Memory B cell (primary cell): ENCODE data around the gene PDP2.
"Not testable (repeated sequence)": the region's sequence is repeated elsewhere in the genome, so short reads cannot be mapped to it uniquely, and the experiment has no call there.

Experiments
- ATAC-seq: fragments of 150-1000 bp; cut with Tn5 transposase; 2 replicates; pipeline ENCODE4 v1.10.0; 2021; ENCODE audit warnings: low read depth, mild to moderate bottlenecking, moderate library complexity
- DNase-seq, 2 donors: peaks; one replicate each; pipeline ENCODE4 v3.0.0; 2022; ENCODE audit warnings: low spot score in 2 of 2
- H3K27ac Mint-ChIP-seq: one replicate; pipeline ENCODE4 v1.8.0; 2022; ENCODE audit warnings: mild to moderate bottlenecking, moderate library complexity, mixed read lengths
- H3K27me3 Mint-ChIP-seq: one replicate; pipeline ENCODE4 v1.8.0; 2022; ENCODE audit warnings: mixed read lengths
- H3K36me3 Mint-ChIP-seq: one replicate; pipeline ENCODE4 v1.8.0; 2022; ENCODE audit warnings: mild to moderate bottlenecking, mixed read lengths
- H3K4me1 Mint-ChIP-seq: one replicate; pipeline ENCODE4 v1.8.0; 2022; ENCODE audit warnings: mixed read lengths
- H3K4me3 Mint-ChIP-seq: one replicate; pipeline ENCODE4 v1.8.0; 2022; ENCODE audit warnings: mild to moderate bottlenecking, moderate library complexity, mixed read lengths
- H3K9me3 Mint-ChIP-seq: one replicate; pipeline ENCODE4 v1.8.0; 2022; ENCODE audit warnings: mixed read lengths

Gene PDP2

GRCh38 chr16:66862023-66862520, 18.2 kb upstream of the PDP2 start:
- ATAC-seq, result no peak
- peaks cover 2% of the 10 kb centered on the region for H3K4me1 Mint-ChIP-seq
- H3K27ac Mint-ChIP-seq, result no peak overlapping the region
- H3K36me3 Mint-ChIP-seq, result no peaks in the 10 kb centered on the region
- H3K9me3 Mint-ChIP-seq, result no peaks in the 10 kb centered on the region
- H3K27me3 Mint-ChIP-seq, result peaks cover 3% of the 10 kb centered on the region
- no peak overlapping the region for H3K4me3 Mint-ChIP-seq
- DNase-seq, result no peak

- H3K4me3 Mint-ChIP-seq, result no peak overlapping the region
- H3K27ac Mint-ChIP-seq, result no peak overlapping the region
- no peaks in the 10 kb centered on the region for H3K9me3 Mint-ChIP-seq
- no peak for ATAC-seq
- H3K27me3 Mint-ChIP-seq, result peaks cover 5% of the 10 kb centered on the region
- H3K36me3 Mint-ChIP-seq, result no peaks in the 10 kb centered on the region
- H3K4me1 Mint-ChIP-seq, result peaks cover 2% of the 10 kb centered on the region
- no peak for DNase-seq
These were observed 16.6 kb upstream of the PDP2 start for GRCh38 chr16:66863707-66864106.

GRCh38 chr16:66869424-66869823, 10.9 kb upstream of the PDP2 start:
- Mint-ChIP-seq H3K36me3 (no peaks in the 10 kb centered on the region), H3K27ac (no peak overlapping the region), H3K4me3 (no peak overlapping the region), H3K9me3 (no peaks in the 10 kb centered on the region), H3K4me1 (peaks cover 13% of the 10 kb centered on the region), H3K27me3 (peaks cover 4% of the 10 kb centered on the region)
- no peak for ATAC-seq
- DNase-seq, result no peak

GRCh38 chr16:66871363-66871762, 9.0 kb upstream of the PDP2 start:
- H3K4me3 Mint-ChIP-seq, H3K9me3 Mint-ChIP-seq, H3K27ac Mint-ChIP-seq, H3K36me3 Mint-ChIP-seq, H3K27me3 Mint-ChIP-seq, DNase-seq, ATAC-seq: not testable (repeated sequence)
- H3K4me1 Mint-ChIP-seq, result peaks cover 13% of the 10 kb centered on the region

- DNase-seq (no peak), ATAC-seq (no peak)
- H3K4me3 Mint-ChIP-seq, result no peak overlapping the region
- H3K4me1 Mint-ChIP-seq, result peaks cover 13% of the 10 kb centered on the region
- peaks cover 2% of the 10 kb centered on the region for H3K9me3 Mint-ChIP-seq
- H3K36me3 Mint-ChIP-seq, result no peaks in the 10 kb centered on the region
- peaks cover 3% of the 10 kb centered on the region for H3K27me3 Mint-ChIP-seq
- no peak overlapping the region for H3K27ac Mint-ChIP-seq
These were observed 8.5 kb upstream of the PDP2 start for GRCh38 chr16:66871840-66872239.

GRCh38 chr16:66872559-66872942, 7.8 kb upstream of the PDP2 start:
- H3K27me3 Mint-ChIP-seq, result peaks cover 3% of the 10 kb centered on the region
- peak overlapping the region; percentile 83 for H3K4me3 Mint-ChIP-seq
- peaks cover 13% of the 10 kb centered on the region for H3K4me1 Mint-ChIP-seq
- H3K36me3 Mint-ChIP-seq, result no peaks in the 10 kb centered on the region
- peaks cover 2% of the 10 kb centered on the region for H3K9me3 Mint-ChIP-seq
- ATAC-seq, result no peak
- no peak for DNase-seq
- no peak overlapping the region for H3K27ac Mint-ChIP-seq

GRCh38 chr16:66872943-66873684, 7.2 kb upstream of the PDP2 start:
- H3K27ac Mint-ChIP-seq, result peak overlapping the region; percentile 49
- peak; percentile 95 for ATAC-seq
- DNase-seq, result peak; percentile 84 to 87
- H3K9me3 Mint-ChIP-seq, result peaks cover 2% of the 10 kb centered on the region
- no peaks in the 10 kb centered on the region for H3K36me3 Mint-ChIP-seq
- peaks cover 1% of the 10 kb centered on the region for H3K27me3 Mint-ChIP-seq
- peak overlapping the region; percentile 83 for H3K4me3 Mint-ChIP-seq
- peaks cover 11% of the 10 kb centered on the region for H3K4me1 Mint-ChIP-seq

- H3K9me3 Mint-ChIP-seq, result peaks cover 2% of the 10 kb centered on the region
- no peaks in the 10 kb centered on the region for H3K36me3 Mint-ChIP-seq
- ATAC-seq, result no peak
- DNase-seq, result no peak
- peak overlapping the region; percentile 49 for H3K27ac Mint-ChIP-seq
- no peak overlapping the region for H3K4me3 Mint-ChIP-seq
- H3K4me1 Mint-ChIP-seq, result peaks cover 11% of the 10 kb centered on the region
- peaks cover 1% of the 10 kb centered on the region for H3K27me3 Mint-ChIP-seq
These were observed 6.6 kb upstream of the PDP2 start for GRCh38 chr16:66873685-66874055.

- ATAC-seq, result no peak
- peak overlapping the region; percentile 46 for H3K4me3 Mint-ChIP-seq
- no peak for DNase-seq
- no peak overlapping the region for H3K27ac Mint-ChIP-seq
- peaks cover 1% of the 10 kb centered on the region for H3K27me3 Mint-ChIP-seq
- peaks cover 11% of the 10 kb centered on the region for H3K4me1 Mint-ChIP-seq
- peaks cover 2% of the 10 kb centered on the region for H3K9me3 Mint-ChIP-seq
- no peaks in the 10 kb centered on the region for H3K36me3 Mint-ChIP-seq
These were observed 6.1 kb upstream of the PDP2 start for GRCh38 chr16:66874079-66874775.

- ATAC-seq (no peak), DNase-seq (no peak)
- Mint-ChIP-seq H3K36me3 (no peaks in the 10 kb centered on the region), H3K4me3 (no peak overlapping the region), H3K27ac (no peak overlapping the region), H3K9me3 (peaks cover 2% of the 10 kb centered on the region), H3K4me1 (peaks cover 13% of the 10 kb centered on the region), H3K27me3 (peaks cover 1% of the 10 kb centered on the region)
These were observed 2.2 kb upstream of the PDP2 start for GRCh38 chr16:66878067-66878466.

GRCh38 chr16:66881014-66881417, 701 bp downstream of the PDP2 start:
- Mint-ChIP-seq H3K4me3 (peak overlapping the region; percentile 100), H3K36me3 (peaks cover 10% of the 10 kb centered on the region), H3K4me1 (peaks cover 9% of the 10 kb centered on the region), H3K9me3 (peaks cover 2% of the 10 kb centered on the region), H3K27me3 (no peaks in the 10 kb centered on the region), H3K27ac (no peak overlapping the region)
- no peak for DNase-seq
- peak; percentile 2 for ATAC-seq

GRCh38 chr16:66881560-66881959, 1.2 kb downstream of the PDP2 start:
- H3K4me3 Mint-ChIP-seq, result peak overlapping the region; percentile 39
- no peaks in the 10 kb centered on the region for H3K9me3 Mint-ChIP-seq
- H3K36me3 Mint-ChIP-seq, result peaks cover 10% of the 10 kb centered on the region
- H3K4me1 Mint-ChIP-seq, result peaks cover 9% of the 10 kb centered on the region
- ATAC-seq (no peak), DNase-seq (no peak)
- H3K27me3 Mint-ChIP-seq, result no peaks in the 10 kb centered on the region
- no peak overlapping the region for H3K27ac Mint-ChIP-seq

- ATAC-seq, result no peak
- H3K9me3 Mint-ChIP-seq, result no peaks in the 10 kb centered on the region
- H3K27me3 Mint-ChIP-seq, result no peaks in the 10 kb centered on the region
- peaks cover 10% of the 10 kb centered on the region for H3K36me3 Mint-ChIP-seq
- H3K27ac Mint-ChIP-seq, result no peak overlapping the region
- H3K4me3 Mint-ChIP-seq, result peak overlapping the region; percentile 21
- no peak for DNase-seq
- H3K4me1 Mint-ChIP-seq, result peaks cover 9% of the 10 kb centered on the region
These were observed 1.7 kb downstream of the PDP2 start for GRCh38 chr16:66881964-66882508.

GRCh38 chr16:66882702-66883101, 2.4 kb downstream of the PDP2 start:
- Mint-ChIP-seq H3K27me3 (no peaks in the 10 kb centered on the region), H3K4me3 (no peak overlapping the region), H3K9me3 (no peaks in the 10 kb centered on the region), H3K27ac (no peak overlapping the region), H3K4me1 (peaks cover 9% of the 10 kb centered on the region), H3K36me3 (peaks cover 10% of the 10 kb centered on the region)
- no peak for ATAC-seq
- DNase-seq, result no peak
